ENCODE measurements around the gene RETREG1. TPM values are rescaled to one million over a fixed set of nuclear protein-coding genes. Genes with fewer than 3 reads are reported as not detected.
"Not testable (repeated sequence)": the region's sequence is repeated elsewhere in the genome, so short reads cannot be mapped to it uniquely, and the experiment has no call there.

Gene RETREG1
- total RNA-seq, 4 donors from 2014 or later: 0.51 to 12.5 (median 4.5) TPM

- Histone ChIP-seq H3K4me1 (no peaks in the 10 kb centered on the region), H3K36me3 (no peaks in the 10 kb centered on the region), H3K9me3 (no peaks in the 10 kb centered on the region), H3K27ac (no peak overlapping the region), H3K4me3 (no peak overlapping the region), H3K27me3 (no peaks in the 10 kb centered on the region)
- no peak for TF ChIP-seq CTCF (IDR thresholded peaks at IDR 0.05)
- TF ChIP-seq POLR2A (IDR thresholded peaks at IDR 0.05): no peak
- no peak for DNase-seq
- intact Hi-C loops (cut with DNase I; ENCODE audit: low total_unique reads): no loop called here
Measured at GRCh38 chr5:16548812-16549211, 68.0 kb downstream of the RETREG1 start.

GRCh38 chr5:16548115-16548514 is 68.7 kb downstream of the RETREG1 start:
- H3K27me3 ChIP-seq: no peaks in the 10 kb centered on the region
- H3K36me3 ChIP-seq: no peaks in the 10 kb centered on the region
- TF ChIP-seq POLR2A (IDR thresholded peaks at IDR 0.05): no peak
- no peak for TF ChIP-seq CTCF (IDR thresholded peaks at IDR 0.05)
- H3K4me3 ChIP-seq: no peak overlapping the region
- no peaks in the 10 kb centered on the region for H3K4me1 ChIP-seq
- intact Hi-C loops (cut with DNase I; ENCODE audit: low total_unique reads): no loop called here
- H3K27ac ChIP-seq: no peak overlapping the region
- DNase-seq: no peak
- no peaks in the 10 kb centered on the region for H3K9me3 ChIP-seq

- Histone ChIP-seq H3K36me3 (no peaks in the 10 kb centered on the region), H3K27ac (no peak overlapping the region), H3K4me3 (no peak overlapping the region), H3K27me3 (no peaks in the 10 kb centered on the region), H3K9me3 (no peaks in the 10 kb centered on the region), H3K4me1 (no peaks in the 10 kb centered on the region)
- intact Hi-C loops (cut with DNase I; ENCODE audit: low total_unique reads): no loop called here
- DNase-seq: no peak
- no peak for TF ChIP-seq CTCF (IDR thresholded peaks at IDR 0.05)
- no peak for TF ChIP-seq POLR2A (IDR thresholded peaks at IDR 0.05)
Measured at GRCh38 chr5:16547200-16547842, 69.5 kb downstream of the RETREG1 start.

GRCh38 chr5:16546732-16547131 is 70.1 kb downstream of the RETREG1 start:
- TF ChIP-seq POLR2A (IDR thresholded peaks at IDR 0.05): no peak
- TF ChIP-seq CTCF (IDR thresholded peaks at IDR 0.05): no peak
- H3K36me3 ChIP-seq: no peaks in the 10 kb centered on the region
- intact Hi-C loops (cut with DNase I; ENCODE audit: low total_unique reads): no loop called here
- no peaks in the 10 kb centered on the region for H3K27me3 ChIP-seq
- no peaks in the 10 kb centered on the region for H3K9me3 ChIP-seq
- no peak for DNase-seq
- no peaks in the 10 kb centered on the region for H3K4me1 ChIP-seq
- H3K4me3 ChIP-seq: no peak overlapping the region
- H3K27ac ChIP-seq: no peak overlapping the region

GRCh38 chr5:16544607-16545374 is 72.0 kb downstream of the RETREG1 start:
- H3K9me3 ChIP-seq: no peaks in the 10 kb centered on the region
- TF ChIP-seq CTCF (IDR thresholded peaks at IDR 0.05) (no peak), POLR2A (IDR thresholded peaks at IDR 0.05) (no peak)
- no peak for DNase-seq
- no peaks in the 10 kb centered on the region for H3K27me3 ChIP-seq
- intact Hi-C loops (cut with DNase I; ENCODE audit: low total_unique reads): no loop called here
- H3K4me3 ChIP-seq: no peak overlapping the region
- no peak overlapping the region for H3K27ac ChIP-seq
- no peaks in the 10 kb centered on the region for H3K36me3 ChIP-seq
- H3K4me1 ChIP-seq: no peaks in the 10 kb centered on the region

GRCh38 chr5:16543206-16543605 is 73.6 kb downstream of the RETREG1 start:
- H3K36me3 ChIP-seq; H3K4me1 ChIP-seq; H3K27ac ChIP-seq; H3K4me3 ChIP-seq; H3K27me3 ChIP-seq; DNase-seq; intact Hi-C loops (cut with DNase I; ENCODE audit: low total_unique reads); H3K9me3 ChIP-seq: not testable (repeated sequence)
